ENCODE results near the gene SERTAD1. TPM values are rescaled to one million over a fixed set of nuclear protein-coding genes. Genes with fewer than 3 reads are reported as not detected.
A peak's percentile ranks its signal among the peaks of the same experiment; 100 is the strongest.

The SERTAD1 gene
- total and polyA plus RNA-seq, 2 of the 8 experiments (the other 6 are each of a cell fraction or from before 2014, with no cell fraction given): 5.4 to 6.6 TPM

- TF ChIP-seq SP1 (IDR thresholded peaks at IDR 0.05; ENCODE audit: low read depth, low read length) (peak; percentile 84), TBP (IDR thresholded peaks at IDR 0.05; ENCODE audit: low read depth, low read length) (peak; percentile 96), HDAC6 (IDR thresholded peaks at IDR 0.05; ENCODE audit: low read depth, low read length) (no peak), SRF (IDR thresholded peaks at IDR 0.05; ENCODE audit: low read depth, low read length) (no peak), TCF12 (IDR thresholded peaks at IDR 0.05; ENCODE audit: low read depth, low read length) (no peak), RXRA (IDR thresholded peaks at IDR 0.05; ENCODE audit: insufficient read depth, low read depth, low read length) (no peak), RAD21 (IDR thresholded peaks at IDR 0.05 in 1 of 2, conservative IDR thresholded peaks at IDR 0.05 in 1 of 2; ENCODE audit: low read depth in 2 of 2, low read length in 2 of 2) (no peak), BACH1 (IDR thresholded peaks at IDR 0.05; ENCODE audit: low read length) (0 out of 2 replicates have a peak, but pooled peaks have one; percentile 0), EP300 (IDR thresholded peaks at IDR 0.05; ENCODE audit: borderline replicate concordance in 1 of 2, low read depth in 2 of 2, low read length in 2 of 2) (no peak), CREB1 (IDR thresholded peaks at IDR 0.05) (peak; percentile 58), CTCF (IDR thresholded peaks at IDR 0.05; ENCODE audit: control extremely low read depth in 1 of 3, insufficient read depth in 1 of 3, low read depth in 1 of 3, low read length in 3 of 3) (peak in 2 of 3 experiments; percentile 53 to 71; a peak in 2 of 4 replicates), CBX5 (IDR thresholded peaks at IDR 0.05; ENCODE audit: low read depth, low read length) (no peak), RNF2 (IDR thresholded peaks at IDR 0.05; ENCODE audit: borderline replicate concordance, low read depth, low read length, missing control alignments, poor library complexity, severe bottlenecking) (no peak), BRCA1 (IDR thresholded peaks at IDR 0.05; ENCODE audit: low read depth, low read length) (0 out of 2 replicates have a peak, but pooled peaks have one; percentile 4), GABPA (IDR thresholded peaks at IDR 0.05; ENCODE audit: borderline replicate concordance, insufficient read depth, low read length) (no peak), POLR2A (IDR thresholded peaks at IDR 0.05; ENCODE audit: control extremely low read depth in 1 of 2, low read depth in 2 of 2, low read length in 2 of 2) (peak; percentile 92 to 96), KDM4A (IDR thresholded peaks at IDR 0.05; ENCODE audit: low read depth, low read length, severe bottlenecking) (peak; percentile 46), FOSL1 (IDR thresholded peaks at IDR 0.05; ENCODE audit: insufficient read depth, low read depth, low read length) (no peak), TAF7 (optimal IDR thresholded peaks at IDR 0.05; ENCODE audit: borderline replicate concordance, low read depth, low read length) (peak; percentile 64), CEBPB (IDR thresholded peaks at IDR 0.05; ENCODE audit: low read depth, low read length) (no peak), MAX (IDR thresholded peaks at IDR 0.05) (peak; percentile 41)
Measured at GRCh38 chr19:40425450-40426287, at the start of gene SERTAD1 (continued).
